Measurements from ENCODE around the gene ZNF785. TPM values are rescaled to one million over a fixed set of nuclear protein-coding genes. Genes with fewer than 3 reads are reported as not detected.
A peak's percentile ranks its signal among the peaks of the same experiment; 100 is the strongest.

ZNF785 gene
- polyA plus RNA-seq, 1 experiment = 6.6 TPM

DNA sequence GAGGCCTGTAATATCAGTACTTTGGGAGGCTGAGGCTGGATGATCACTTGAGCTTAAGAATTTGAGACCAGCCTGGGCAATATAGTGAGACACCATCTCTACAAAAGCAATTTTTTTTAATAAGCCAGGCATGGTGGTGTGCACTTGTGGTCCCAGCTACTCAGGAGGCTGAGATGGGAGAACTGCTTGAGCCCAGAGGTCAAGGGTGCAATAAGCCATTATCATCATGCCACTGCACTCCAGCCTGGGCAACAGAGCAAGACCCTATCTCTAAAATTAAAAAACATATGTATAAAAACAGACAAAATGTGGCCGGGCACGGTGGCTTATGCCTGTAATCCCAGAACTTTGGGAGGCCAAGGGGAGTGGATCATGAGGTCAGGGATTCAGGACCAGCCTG is 3.2 kb upstream of the ZNF785 start:
- H3K27me3 ChIP-seq (ENCODE audit: control insufficient read depth, insufficient read depth, low read length) = no peaks in the 10 kb centered on the region
- no peak overlapping the region for H3K4me3 ChIP-seq (ENCODE audit: low read depth, low read length)
- H3K36me3 ChIP-seq (ENCODE audit: control insufficient read depth, insufficient read depth, low read length) = no peaks in the 10 kb centered on the region
- CTCF ChIA-PET = interaction anchor here (3.6 kb wide), 1 partner anchor 9 kb away, joined by 15 read pairs; no protein-coding TSS in a partner anchor
- POLR2A ChIA-PET = no interaction called here
- TF ChIP-seq, protein P1, sequence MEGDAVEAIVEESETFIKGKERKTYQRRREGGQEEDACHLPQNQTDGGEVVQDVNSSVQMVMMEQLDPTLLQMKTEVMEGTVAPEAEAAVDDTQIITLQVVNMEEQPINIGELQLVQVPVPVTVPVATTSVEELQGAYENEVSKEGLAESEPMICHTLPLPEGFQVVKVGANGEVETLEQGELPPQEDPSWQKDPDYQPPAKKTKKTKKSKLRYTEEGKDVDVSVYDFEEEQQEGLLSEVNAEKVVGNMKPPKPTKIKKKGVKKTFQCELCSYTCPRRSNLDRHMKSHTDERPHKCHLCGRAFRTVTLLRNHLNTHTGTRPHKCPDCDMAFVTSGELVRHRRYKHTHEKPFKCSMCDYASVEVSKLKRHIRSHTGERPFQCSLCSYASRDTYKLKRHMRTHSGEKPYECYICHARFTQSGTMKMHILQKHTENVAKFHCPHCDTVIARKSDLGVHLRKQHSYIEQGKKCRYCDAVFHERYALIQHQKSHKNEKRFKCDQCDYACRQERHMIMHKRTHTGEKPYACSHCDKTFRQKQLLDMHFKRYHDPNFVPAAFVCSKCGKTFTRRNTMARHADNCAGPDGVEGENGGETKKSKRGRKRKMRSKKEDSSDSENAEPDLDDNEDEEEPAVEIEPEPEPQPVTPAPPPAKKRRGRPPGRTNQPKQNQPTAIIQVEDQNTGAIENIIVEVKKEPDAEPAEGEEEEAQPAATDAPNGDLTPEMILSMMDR (IDR thresholded peaks at IDR 0.05; ENCODE audit: insufficient read depth, low read depth, low read length) = no peak
- DNase-seq (ENCODE audit: low read depth) = no peak

DNA sequence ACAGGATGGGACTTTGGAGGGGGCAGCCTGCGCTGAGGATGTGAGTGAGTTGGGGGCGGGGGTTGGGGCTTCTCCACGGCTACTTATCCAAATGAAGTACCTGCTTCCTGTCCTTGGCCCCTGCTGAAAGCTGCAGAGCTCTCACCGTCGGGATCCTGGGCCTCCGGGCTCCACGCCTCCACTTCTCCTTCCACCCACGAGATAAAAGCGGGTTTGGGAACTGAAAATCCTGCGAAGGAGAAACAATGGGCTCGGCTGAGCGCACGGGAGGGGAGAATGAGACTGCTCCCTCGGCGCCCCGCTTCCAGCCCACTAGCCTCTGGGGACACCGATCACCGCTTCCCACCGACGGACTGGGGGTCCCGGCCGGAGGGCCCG is 486 bp downstream of the ZNF785 start:
- DNase-seq (ENCODE audit: low read depth) = no peak
- Histone ChIP-seq H3K27me3 (ENCODE audit: control insufficient read depth, insufficient read depth, low read length) (no peaks in the 10 kb centered on the region), H3K4me3 (ENCODE audit: low read depth, low read length) (peak overlapping the region; percentile 73), H3K36me3 (ENCODE audit: control insufficient read depth, insufficient read depth, low read length) (peaks cover 16% of the 10 kb centered on the region)
- ChIA-PET CTCF (interaction anchor here (0.7 to 2.0 kb wide), 4 partner anchors 13 to 190 kb away, joined by 3 to 5 read pairs (median 4); partner anchors contain the start of genes ZNF48, ZNF688 and ZNF771), POLR2A (interaction anchor here (0.6 kb wide), 1 partner anchor 10 kb away, joined by 14 read pairs; no protein-coding TSS in a partner anchor)
- TF ChIP-seq, protein P1 (IDR thresholded peaks at IDR 0.05; ENCODE audit: insufficient read depth, low read depth, low read length) = no peak

DNA sequence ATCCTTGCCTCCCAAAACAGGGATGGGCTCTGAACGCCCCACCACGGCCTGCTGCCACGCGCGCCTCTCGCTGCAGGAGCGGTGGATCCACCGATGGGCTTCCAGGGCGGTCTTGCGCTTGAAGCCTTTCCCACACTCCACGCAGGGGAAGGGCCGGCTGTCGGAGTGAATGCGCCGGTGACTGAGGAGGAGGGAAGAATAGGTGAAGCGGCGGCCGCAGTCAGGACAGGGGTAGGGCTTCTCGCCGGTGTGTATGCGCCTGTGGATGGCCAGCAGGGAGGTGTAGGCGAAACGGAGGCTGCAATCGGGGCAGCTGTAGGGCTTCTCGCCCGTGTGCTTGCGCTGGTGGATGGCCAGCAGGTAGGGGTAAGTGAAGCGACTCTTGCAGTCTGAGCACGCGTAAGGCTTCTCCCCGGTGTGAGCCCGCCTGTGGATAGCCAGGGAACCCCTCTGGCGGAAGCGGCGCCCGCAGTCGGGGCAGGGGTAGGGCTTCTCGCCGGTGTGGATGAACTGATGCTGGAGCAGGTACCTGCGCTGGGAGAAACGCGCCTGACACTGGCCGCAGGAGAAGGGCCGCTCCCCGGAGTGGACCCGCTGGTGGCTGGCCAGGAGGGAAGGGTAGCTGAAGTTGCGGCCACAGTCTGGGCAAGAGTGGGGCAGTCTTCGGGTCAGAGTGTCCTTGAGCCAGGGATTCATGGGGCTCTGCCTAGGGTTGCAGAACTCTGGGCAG is 2.7 kb downstream of the ZNF785 start:
- no peaks in the 10 kb centered on the region for H3K27me3 ChIP-seq (ENCODE audit: control insufficient read depth, insufficient read depth, low read length)
- DNase-seq (ENCODE audit: low read depth) = no peak
- CTCF ChIA-PET = no interaction called here
- no peak overlapping the region for H3K4me3 ChIP-seq (ENCODE audit: low read depth, low read length)
- TF ChIP-seq, protein P1 (IDR thresholded peaks at IDR 0.05; ENCODE audit: insufficient read depth, low read depth, low read length) = no peak
- POLR2A ChIA-PET = no interaction called here
- peaks cover 19% of the 10 kb centered on the region for H3K36me3 ChIP-seq (ENCODE audit: control insufficient read depth, insufficient read depth, low read length)

DNA sequence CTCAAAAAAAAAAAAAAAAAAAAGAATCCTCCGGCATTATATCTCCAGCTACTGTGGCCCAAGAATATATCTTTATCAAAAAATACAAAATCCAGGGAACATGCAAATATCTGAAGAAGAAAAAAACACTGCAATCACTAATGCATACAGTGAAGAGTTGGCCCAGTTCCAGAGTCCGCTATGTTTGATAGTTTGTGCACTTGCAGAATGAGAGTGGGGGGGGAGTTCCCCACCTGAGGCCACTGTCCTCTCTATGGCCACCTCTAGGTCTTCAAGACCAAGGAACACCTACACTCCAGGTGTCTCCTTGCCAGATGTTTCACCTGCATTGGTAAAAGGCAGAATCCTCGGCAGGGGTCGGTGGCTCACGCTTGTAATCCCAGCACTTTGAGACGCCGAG is 4.0 kb downstream of the ZNF785 start:
- Histone ChIP-seq H3K27me3 (ENCODE audit: control insufficient read depth, insufficient read depth, low read length) (no peaks in the 10 kb centered on the region), H3K36me3 (ENCODE audit: control insufficient read depth, insufficient read depth, low read length) (peaks cover 19% of the 10 kb centered on the region), H3K4me3 (ENCODE audit: low read depth, low read length) (no peak overlapping the region)
- CTCF ChIA-PET = interaction anchor here (1.2 to 1.4 kb wide), 2 partner anchors 9 to 17 kb away, joined by 3 read pairs; no protein-coding TSS in a partner anchor
- TF ChIP-seq, protein P1 (IDR thresholded peaks at IDR 0.05; ENCODE audit: insufficient read depth, low read depth, low read length) = no peak
- POLR2A ChIA-PET = no interaction called here
- no peak for DNase-seq (ENCODE audit: low read depth)

- TF ChIP-seq, protein P1 (IDR thresholded peaks at IDR 0.05; ENCODE audit: insufficient read depth, low read depth, low read length) = no peak
- no peak for DNase-seq (ENCODE audit: low read depth)
- Histone ChIP-seq H3K4me3 (ENCODE audit: low read depth, low read length) (no peak overlapping the region), H3K27me3 (ENCODE audit: control insufficient read depth, insufficient read depth, low read length) (no peaks in the 10 kb centered on the region), H3K36me3 (ENCODE audit: control insufficient read depth, insufficient read depth, low read length) (peaks cover 4% of the 10 kb centered on the region; the same call in 1 of the 2 replicates)
- POLR2A ChIA-PET = no interaction called here
- CTCF ChIA-PET = no interaction called here
Observed at GRCh38 chr16:30574678-30575077, 10.8 kb downstream of the ZNF785 start.

Data from BJ (cell line).